Adrenal gland (tissue), 12 donors: ENCODE measurements around the gene ARAP3. TPM values are rescaled to one million over a fixed set of nuclear protein-coding genes. Genes with fewer than 3 reads are reported as not detected.

ENCODE experiments used
- DNase-seq, 7 donors: peaks; one replicate each; pipeline ENCODE4 v3.0.0-alpha.2; 2019 to 2020
- H3K27ac ChIP-seq, 5 donors: fragments of 200-600 bp; sonication (generic) in 4 of 5; 1 replicate in 3 of 5; 2 replicates in 2 of 5; pipeline versions ENCODE4 v1.5.1 to v1.8.0; 2016 to 2020; ENCODE audit warnings: mild to moderate bottlenecking in 1 of 5
- H3K27me3 ChIP-seq: fragments of 200-600 bp; 2 replicates; pipeline ENCODE4 v1.8.0; 2021
- H3K36me3 ChIP-seq, 2 donors: fragments of 200-600 bp; replicated peaks in 1 of 2; 1 replicate in 1 of 2; 2 replicates in 1 of 2; pipeline versions ENCODE4 v1.5.1 to v1.8.0; 2018 to 2022
- H3K4me1 ChIP-seq, 2 donors: fragments of 200-600 bp; replicated peaks in 1 of 2; 1 replicate in 1 of 2; 2 replicates in 1 of 2; pipeline versions ENCODE4 v1.5.1 to v1.8.0; 2018 to 2021
- H3K4me3 ChIP-seq, 4 donors: fragments of 200-600 bp; sonication (generic) in 3 of 4; one replicate each; pipeline ENCODE4 v1.5.1; 2016 to 2018
- H3K9me3 ChIP-seq, 3 donors: fragments of 200-600 bp; sonication (generic) in 1 of 3; replicated peaks in 1 of 3; 1 replicate in 2 of 3; 2 replicates in 1 of 3; pipeline versions ENCODE4 v1.5.1 to v1.8.0; 2016 to 2021
- CTCF ChIP-seq, 6 experiments: fragments of 450-650 bp in 4 of 6; fragments of 200-600 bp in 2 of 6; sonication (generic) in 1 of 6; IDR thresholded peaks; 1 replicate in 5 of 6; 2 replicates in 1 of 6; pipeline versions ENCODE4 v1.5.1 to v1.8.0; 2016 to 2021; ENCODE audit warnings: antibody characterized with exemption in 6 of 6, mild to moderate bottlenecking in 2 of 6, moderate library complexity in 1 of 6
- POLR2A ChIP-seq, 2 donors: fragments of 450-650 bp; IDR thresholded peaks; one replicate each; pipeline ENCODE4 v1.6.1; 2017; ENCODE audit warnings: antibody characterized with exemption in 2 of 2, mild to moderate bottlenecking in 2 of 2, moderate library complexity in 1 of 2
- WGBS, 4 donors: extraction: QIAGEN DNeasy Blood & Tissue Kit in 2 of 4; methylation state at CpG; one replicate each; pipeline versions ENCODE4 v1.1.5 to v1.1.7; 2013 to 2017; 5-methylcytosine and 5-hydroxymethylcytosine counted together
- intact Hi-C, 2 donors: fragments of 100-400 bp; cut with DNase I; formaldehyde crosslinking; loops; one replicate each; pipeline versions ENCODE4 v1.14.1 to v1.15.0; 2022 to 2023
- polyA plus RNA-seq, 3 donors: library from polyadenylated mRNA; stranded (reverse); fragments of 200-250 nt in 2 of 3; fragments of 350-450 nt in 1 of 3; fragmentation: Illumina TruSeq in 1 of 3; extraction: RNeasy Lipid Tissue Mini Kit (QIAGEN cat#74804) in 1 of 3; gene quantifications; one replicate each; pipeline ENCODE4 v1.2.3, GENCODE V29; 2013 to 2014
- total RNA-seq, 9 donors: library from RNA; depleted of rRNA in 4 of 9; stranded (reverse); fragments of >200 nt in 4 of 9; fragments of 120-200 nt in 1 of 9; fragmentation: NEBNext Ultra II Directional in 1 of 9; extraction: Animal tissue kit (Norgen Biotek cat#: 25700) in 1 of 9; gene quantifications; one replicate each; pipeline versions ENCODE4 v1.1.0 to v1.2.4, GENCODE V29; 2013 to 2023
- donor health status: healthy with polysubstance abuse.
- donor health status: Bipolar disorder and iron deficiency.
- donor health status: DM: yes; HTN: yes; CAD: no.
- donor health status: DM: no; HTN: no; CAD: no.
- donor health status: DM: no; HTN: no; CAD: no.
- donor health status: DM: yes; HTN: yes; CAD: no.

Gene ARAP3
- total and polyA plus RNA-seq, 12 donors = 3.0 to 38.6 (median 10.7) TPM

GRCh38 chr5:141705469-141705868 is 23.4 kb upstream of the ARAP3 start:
- Histone ChIP-seq H3K4me3 (no peak overlapping the region), H3K27me3 (peaks cover 9% of the 10 kb centered on the region), H3K4me1 (peaks cover 0 to 11% of the 10 kb centered on the region in 2 donors), H3K36me3 (no peaks in the 10 kb centered on the region), H3K9me3 (no peaks in the 10 kb centered on the region), H3K27ac (no peak overlapping the region)
- intact Hi-C loops = loop anchor here in 1 of 2 donors (10.0 kb wide), 1 partner anchor 109 kb away; no protein-coding TSS in a partner anchor
- WGBS, 4 donors = 69 to 86% (median 75%) methylated on average over 1 of the region's 1 CpG
- no peak for DNase-seq
- TF ChIP-seq POLR2A (IDR thresholded peaks at IDR 0.05) = no peak
- TF ChIP-seq CTCF (IDR thresholded peaks at IDR 0.05) = no peak

- no peaks in the 10 kb centered on the region for H3K9me3 ChIP-seq
- no peak for DNase-seq
- H3K4me1 ChIP-seq = peaks cover 0 to 11% of the 10 kb centered on the region in 2 donors
- intact Hi-C loops = loop anchor here (5.0 to 10.0 kb wide), 3 partner anchors 110 to 252 kb away; partner anchors contain the start of genes PCDH1 (in 2 of the 2) and PCDH12 (in 1 of the 2)
- peaks cover 16% of the 10 kb centered on the region for H3K27me3 ChIP-seq
- TF ChIP-seq CTCF (IDR thresholded peaks at IDR 0.05) (no peak), POLR2A (IDR thresholded peaks at IDR 0.05) (no peak)
- no peak overlapping the region for H3K4me3 ChIP-seq
- WGBS, 4 donors = 72 to 84% (median 80%) methylated on average over 1 of the region's 1 CpG
- H3K36me3 ChIP-seq = no peaks in the 10 kb centered on the region
- H3K27ac ChIP-seq = no peak overlapping the region
These were observed 22.8 kb upstream of the ARAP3 start for GRCh38 chr5:141704782-141705297.

GRCh38 chr5:141703133-141703561 is 21.1 kb upstream of the ARAP3 start:
- 17 to 23% (median 21%) methylated on average over 12 to 16 of the region's 16 CpGs for WGBS, 4 donors
- intact Hi-C loops = loop anchor here (5.0 to 10.0 kb wide), 3 partner anchors 112 to 254 kb away; partner anchors contain the start of genes PCDH1 (in 2 of the 2) and PCDH12 (in 1 of the 2)
- no peaks in the 10 kb centered on the region for H3K36me3 ChIP-seq
- peaks cover 0 to 11% of the 10 kb centered on the region in 2 donors for H3K4me1 ChIP-seq
- no peak for DNase-seq
- TF ChIP-seq CTCF (IDR thresholded peaks at IDR 0.05) (no peak), POLR2A (IDR thresholded peaks at IDR 0.05) (no peak)
- H3K9me3 ChIP-seq = no peaks in the 10 kb centered on the region
- H3K27me3 ChIP-seq = peaks cover 17% of the 10 kb centered on the region
- peak overlapping the region in 1 of 4 donors; percentile 47 for H3K4me3 ChIP-seq
- H3K27ac ChIP-seq = no peak overlapping the region

- Histone ChIP-seq H3K9me3 (no peaks in the 10 kb centered on the region), H3K27me3 (peaks cover 28% of the 10 kb centered on the region), H3K4me3 (no peak overlapping the region), H3K36me3 (no peaks in the 10 kb centered on the region), H3K4me1 (peaks cover 0 to 11% of the 10 kb centered on the region in 2 donors), H3K27ac (no peak overlapping the region)
- TF ChIP-seq POLR2A (IDR thresholded peaks at IDR 0.05) = no peak
- TF ChIP-seq CTCF (IDR thresholded peaks at IDR 0.05) = no peak
- DNase-seq = no peak
- intact Hi-C loops = loop anchor here (5.0 to 10.0 kb wide), 3 partner anchors 113 to 256 kb away; partner anchors contain the start of genes PCDH1 (in 2 of the 2) and PCDH12 (in 1 of the 2)
- WGBS, 4 donors = 11 to 34% (median 23%) methylated on average over 14 to 16 of the region's 16 CpGs
These were observed 19.5 kb upstream of the ARAP3 start for GRCh38 chr5:141701360-141702119.
